ENCODE measurements around the gene WDR86.

Gene WDR86

DNA sequence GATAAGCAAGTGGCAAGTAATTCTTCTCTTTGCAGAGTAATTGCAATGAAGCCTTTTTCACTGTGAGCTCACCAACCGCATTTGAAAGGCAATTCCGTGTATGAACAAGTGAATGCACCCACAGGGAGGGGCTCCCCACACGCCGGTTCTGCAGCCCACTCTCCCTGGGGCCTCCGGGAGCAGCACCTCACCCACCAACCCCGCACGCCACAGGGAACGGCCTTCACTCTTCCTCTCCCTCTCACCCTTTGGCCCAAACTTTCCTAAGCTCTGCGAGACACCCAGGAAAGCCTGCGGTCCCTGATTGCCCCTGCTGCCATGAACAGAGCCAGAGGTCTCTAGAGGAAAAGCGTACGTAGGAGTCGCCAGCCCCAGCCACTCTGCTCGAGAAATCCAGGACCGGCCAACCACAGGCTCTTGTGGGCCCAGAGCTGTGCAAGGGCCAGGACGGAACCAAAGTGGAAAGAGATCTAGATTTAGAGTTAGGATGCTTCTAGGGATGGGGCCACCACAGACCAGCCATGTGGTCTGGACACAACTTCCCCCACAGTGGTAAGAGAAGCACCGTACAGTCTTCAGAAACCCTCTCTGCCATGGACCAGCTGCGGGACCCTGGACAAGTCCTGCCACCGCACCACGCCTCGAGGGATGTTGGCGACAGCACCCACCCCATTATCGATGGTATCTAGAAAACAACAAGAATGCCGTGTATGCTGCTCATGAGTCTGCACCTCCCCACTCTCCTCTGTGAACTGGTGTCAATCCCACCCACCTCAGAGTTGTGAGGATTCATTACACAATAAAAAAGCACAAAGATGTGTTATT is 3.6 kb downstream of the WDR86 start:
- DNase-seq (ENCODE audit: low spot score), result no peak

DNA sequence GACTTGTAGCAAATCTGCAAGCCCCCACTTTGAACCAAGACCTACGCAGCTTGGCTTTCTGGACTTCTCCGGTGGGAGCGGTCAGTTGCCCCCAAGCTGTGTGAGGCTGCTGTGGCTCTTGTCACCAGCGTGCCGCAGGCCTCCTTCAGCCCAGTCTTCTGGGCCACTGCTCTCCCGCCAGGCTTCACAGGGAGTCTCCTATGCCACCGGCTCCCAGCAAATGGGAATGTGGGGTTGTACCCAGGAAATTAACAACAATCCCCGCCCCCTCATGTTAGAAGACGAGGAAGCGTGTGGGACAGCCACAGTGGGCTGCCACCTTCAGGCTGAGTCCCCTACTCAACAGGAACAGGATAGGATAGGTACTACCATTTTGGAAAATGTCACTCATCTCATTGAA is 4.2 kb downstream of the WDR86 start:
- DNase-seq (ENCODE audit: low spot score), result no peak

DNA sequence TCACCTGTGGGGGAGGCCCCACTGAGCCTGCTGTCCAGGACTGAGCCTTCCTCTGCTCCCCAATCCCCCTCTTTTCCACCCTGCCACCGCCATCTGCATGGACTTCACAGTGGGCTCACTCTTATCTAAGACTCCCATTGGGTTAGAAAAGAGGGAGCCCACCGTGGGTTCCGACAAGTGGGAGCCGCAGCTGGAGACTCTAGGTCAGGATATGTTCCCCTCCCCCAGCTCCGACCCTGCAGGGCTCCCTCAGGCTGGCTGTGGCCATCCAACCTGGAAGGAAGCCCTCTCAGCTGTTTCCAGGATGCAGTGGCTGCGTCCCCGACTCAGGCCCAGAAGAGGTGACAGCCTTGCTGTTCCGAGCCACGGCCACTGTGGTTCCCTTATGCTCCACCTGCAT is 4.8 kb downstream of the WDR86 start:
- no peak for DNase-seq (ENCODE audit: low spot score)

DNA sequence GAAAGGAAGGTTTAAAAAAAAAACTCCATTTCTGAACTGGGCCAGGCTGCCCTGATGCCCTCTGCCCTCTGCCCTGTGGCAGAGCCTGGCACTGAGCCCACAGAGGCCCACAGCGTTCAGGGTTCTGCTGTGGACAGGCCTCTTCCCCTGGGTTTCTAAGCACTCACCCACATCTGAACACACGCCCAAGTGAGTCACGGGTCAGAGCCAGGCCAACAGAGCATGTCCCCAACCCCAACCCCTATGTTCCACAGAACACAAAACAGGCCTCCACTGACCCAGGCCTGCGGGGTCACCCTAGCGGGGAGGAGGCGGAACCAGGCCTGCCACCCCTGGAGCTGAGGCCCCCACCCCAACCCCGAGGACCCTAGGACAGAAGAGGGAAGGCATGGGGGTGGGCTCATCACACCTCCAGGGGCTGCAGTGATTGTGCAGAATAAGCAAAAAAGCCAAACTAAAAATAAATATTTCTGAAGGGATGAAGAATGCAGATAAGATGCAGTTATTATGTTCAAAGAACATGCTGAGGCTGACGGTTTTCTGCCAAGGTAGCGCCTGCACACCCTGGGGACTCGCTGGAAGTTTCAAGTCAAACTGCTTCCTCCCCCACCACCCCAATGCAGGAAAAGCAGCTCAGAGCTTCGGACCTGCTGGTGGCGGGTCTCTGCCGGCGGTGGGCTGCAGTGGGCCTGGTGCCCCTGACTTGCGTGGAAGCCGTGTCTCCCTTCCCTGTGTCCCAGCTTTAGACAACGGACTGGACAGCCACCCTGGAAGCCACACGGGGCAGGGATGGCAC is 5.4 kb downstream of the WDR86 start:
- DNase-seq (ENCODE audit: low spot score), result peak; percentile 75

DNA sequence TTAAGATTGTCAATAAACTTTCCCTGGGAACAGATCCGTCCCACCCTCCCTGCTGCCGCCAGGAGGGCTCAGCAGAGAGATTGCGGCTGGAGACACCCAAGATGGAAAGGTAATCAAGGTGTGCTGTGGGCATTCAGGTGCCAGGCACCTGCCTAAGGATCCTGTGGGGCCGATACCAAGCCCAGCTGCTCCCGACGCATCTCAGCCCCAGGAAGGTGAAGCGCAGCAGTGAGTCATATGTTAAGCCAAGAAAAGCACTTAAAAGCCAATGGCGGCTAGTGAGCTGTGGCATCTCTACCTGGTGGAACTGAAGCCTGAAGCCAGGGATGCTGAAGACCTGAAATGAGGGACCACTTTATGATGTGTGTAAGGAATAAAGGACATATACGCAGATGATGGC is 6.1 kb downstream of the WDR86 start:
- no peak for DNase-seq (ENCODE audit: low spot score)

DNA sequence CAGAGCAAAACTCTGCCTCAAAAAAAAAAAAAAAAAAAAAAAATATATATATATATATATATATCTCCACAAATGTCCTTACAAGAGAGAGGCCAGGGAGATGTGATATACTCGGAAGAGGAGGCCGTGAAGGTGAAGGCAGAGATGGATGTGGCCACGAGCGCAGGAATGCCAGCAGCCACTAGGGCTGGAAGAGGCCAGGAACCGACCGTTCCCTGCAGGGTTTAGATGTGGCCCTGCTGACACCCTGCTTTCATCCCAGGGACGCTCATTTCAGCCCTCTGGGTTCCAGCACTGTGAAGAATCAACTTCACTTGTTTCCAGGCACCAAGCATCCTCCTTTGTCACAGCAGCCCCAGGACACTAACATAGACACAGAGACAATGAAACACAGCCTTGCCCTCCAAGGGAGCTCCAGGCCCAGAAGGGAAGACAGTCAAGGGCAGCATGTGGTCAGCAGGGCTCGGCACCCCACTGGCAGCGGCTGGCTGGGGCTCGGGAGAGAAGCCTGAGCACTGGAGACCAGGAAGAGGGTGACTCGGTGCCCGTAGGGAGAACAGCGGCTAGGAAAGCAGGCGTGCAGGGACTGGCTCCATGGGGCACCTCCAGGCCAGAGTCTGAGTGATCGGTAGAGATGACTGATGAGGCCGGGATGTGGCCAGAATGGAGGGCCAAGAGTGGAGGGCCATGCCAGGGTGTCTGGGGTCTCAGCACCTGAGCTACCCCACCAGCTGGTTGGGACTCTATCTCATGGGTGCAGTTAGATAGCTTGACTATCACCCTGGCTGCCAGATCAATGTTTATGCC is 7.6 kb downstream of the WDR86 start:
- no peak for DNase-seq (ENCODE audit: low spot score)

DNA sequence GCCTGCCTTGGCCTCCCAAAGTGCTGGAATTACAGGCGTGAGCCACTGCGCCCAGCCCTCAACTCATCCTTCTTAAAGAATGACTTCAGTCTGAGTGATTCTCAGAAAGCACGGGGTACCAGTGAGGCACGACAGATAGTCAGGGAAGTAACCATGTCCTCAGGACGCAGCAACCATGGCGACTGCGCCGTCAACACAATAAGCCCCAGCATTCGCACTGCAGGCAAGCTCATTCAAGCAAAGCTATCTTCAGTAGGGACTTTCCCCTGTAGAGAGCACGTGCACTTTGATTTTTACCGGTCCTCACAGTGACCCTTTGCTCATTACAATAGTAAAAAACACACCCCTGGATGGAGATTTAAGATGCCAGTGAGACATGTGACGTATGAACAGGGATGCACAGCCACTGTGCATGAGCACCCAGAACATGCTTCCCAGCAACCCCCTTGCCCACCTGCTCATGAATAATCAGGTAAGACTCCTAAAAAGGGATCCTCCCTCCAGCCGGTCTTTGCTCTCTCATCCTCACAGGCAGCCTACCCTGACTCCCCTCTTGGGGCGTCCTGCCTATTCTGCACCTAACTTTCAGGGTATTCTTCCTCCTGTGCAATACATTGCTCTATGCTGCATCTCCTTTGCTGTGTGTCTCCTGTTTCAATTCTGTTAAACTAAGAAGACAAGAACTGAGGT is 9.1 kb downstream of the WDR86 start:
- no peak for DNase-seq (ENCODE audit: low spot score)

DNA sequence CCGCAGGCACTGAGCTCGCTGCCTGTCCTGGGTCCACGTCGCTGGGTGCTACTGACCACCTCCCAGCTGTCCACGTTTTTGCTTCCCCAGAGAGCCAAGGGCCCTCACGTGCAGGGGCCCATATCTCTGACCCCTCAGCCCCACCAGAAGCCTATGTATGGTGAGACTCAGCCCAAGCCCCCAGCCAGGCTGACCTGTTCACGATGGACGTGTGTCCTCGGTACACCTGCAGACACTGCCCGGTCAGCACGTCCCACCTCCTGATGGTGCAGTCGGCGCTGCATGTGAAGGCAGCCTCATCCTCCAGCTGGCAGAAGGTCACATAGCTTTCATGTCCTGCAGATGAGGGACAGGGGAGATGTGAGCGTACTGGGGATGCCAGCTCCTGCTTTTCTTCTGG is 9.9 kb downstream of the WDR86 start:
- DNase-seq (ENCODE audit: low spot score), result no peak

DNA sequence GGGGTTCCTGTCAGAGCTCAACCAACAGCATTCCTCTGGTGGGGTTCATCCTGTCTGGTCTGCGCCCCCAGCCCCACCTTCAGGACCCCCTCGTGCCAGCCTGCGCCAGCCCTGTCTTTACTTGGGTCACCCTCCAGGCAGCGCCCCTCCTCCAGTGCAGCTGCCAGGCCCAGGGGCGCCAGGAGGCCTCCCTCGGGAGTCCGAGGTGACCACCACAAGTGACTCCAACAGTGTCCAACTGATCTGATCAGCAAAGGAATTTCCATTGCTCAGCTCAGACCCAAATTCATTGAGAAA is 10.6 kb downstream of the WDR86 start:
- no peak for DNase-seq (ENCODE audit: low spot score)

DNA sequence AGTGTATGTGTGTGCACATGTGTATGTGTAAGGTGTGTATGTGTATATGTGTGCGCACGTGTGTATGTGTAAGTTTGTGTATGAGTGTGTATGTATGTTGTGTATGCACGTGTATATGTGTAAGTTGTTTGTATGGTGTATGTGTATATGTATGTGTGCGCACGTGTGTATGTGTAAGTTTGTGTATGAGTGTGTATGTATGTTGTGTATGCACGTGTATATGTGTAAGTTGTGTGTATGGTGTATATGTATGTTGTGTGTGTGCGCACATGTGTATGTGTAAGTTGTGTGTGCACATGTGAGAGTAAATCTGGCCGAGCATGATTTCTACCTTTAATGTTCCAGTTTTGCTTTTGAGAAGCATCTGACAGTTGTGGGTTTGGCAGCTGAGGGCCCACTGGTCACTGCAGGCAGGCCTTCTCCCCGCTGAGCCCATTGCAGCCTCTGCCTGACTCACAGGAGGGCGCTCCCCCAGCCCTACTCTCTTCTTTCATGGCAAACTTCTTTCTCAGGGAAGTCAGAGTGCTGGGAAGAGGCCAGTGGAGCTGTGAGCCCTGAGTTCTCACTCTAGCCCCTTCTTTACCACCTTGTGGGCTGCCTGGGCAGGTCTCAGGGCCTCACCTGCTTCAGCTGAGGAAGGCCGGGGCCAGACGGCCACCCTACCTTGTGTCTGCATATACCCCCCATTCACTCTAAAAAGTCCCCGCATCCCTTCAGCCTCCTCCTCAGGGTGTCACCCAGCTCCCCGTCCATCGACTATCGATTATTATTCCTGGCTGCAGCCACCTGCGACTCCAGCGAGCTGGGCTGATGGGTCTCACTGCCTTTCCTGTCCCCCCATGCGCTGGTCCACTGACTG is 11.2 kb downstream of the WDR86 start:
- DNase-seq (ENCODE audit: low spot score), result no peak

DNA sequence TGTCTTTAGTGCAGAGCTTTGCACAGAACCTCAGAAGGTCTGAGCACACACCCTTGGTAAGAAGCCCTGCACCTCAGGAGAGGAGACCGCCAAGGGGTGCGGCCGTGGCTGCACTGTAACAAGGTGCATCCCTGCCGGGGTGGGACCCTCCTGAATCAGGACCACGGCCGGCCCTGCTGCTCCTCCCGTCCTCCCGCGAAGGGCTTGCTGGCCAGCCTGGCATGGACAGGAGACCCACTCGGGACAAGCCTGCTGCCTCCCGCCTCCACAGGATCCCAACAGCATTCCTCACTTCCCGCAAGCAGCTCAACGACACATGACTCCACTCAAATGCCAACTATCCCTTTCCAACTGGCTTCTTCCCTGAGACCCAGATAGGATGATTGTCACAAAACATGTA is 12.8 kb downstream of the WDR86 start:
- DNase-seq (ENCODE audit: low spot score), result no peak

DNA sequence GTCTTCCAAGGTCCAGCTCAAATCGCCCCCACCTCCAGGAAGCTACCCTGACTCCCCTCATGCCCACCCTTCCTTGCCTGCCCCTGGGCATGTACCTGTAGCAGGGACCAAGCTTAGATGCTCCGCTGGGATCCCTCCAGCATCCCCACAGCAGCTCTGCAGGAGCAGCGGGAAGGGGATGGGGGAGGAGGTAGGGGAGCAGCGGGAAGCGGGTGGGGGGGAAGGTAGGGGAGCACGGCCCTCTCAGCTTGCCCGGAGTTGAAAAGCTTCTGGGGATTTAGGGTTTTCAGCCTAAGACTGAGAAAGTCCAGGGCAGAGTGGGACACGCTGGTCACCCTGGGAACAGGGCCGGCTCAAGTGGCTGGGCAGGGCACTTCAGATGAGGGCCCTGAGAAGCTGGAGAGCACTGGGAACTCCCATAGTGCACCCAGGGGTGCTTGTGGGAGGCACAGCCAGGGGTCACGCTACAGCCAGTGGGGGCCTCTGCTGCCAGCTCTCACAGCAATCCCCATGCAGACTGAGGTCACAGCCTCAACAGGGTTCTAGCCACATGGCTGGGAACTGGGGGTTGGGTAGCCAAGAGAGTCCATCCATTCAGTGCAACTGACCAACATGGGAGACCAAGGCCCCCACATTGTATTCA is 13.4 kb downstream of the WDR86 start:
- DNase-seq (ENCODE audit: low spot score), result no peak

DNA sequence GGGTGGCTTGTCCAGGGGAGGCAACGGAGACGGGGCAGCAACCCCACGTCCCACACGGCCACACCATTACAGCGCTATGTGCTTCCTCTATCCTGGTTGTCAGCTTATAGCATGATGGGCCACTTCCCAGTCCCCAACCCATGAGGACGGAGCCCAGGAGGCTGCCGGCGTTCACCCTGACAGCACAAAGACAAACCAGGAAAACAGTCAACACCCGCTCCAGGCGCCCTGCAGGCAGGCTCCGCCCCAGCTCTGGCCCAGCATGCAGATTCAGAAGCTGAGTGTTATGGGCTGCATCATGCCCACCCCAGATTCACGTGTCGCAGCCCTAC is 14.8 kb downstream of the WDR86 start:
- DNase-seq (ENCODE audit: low spot score), result no peak

DNA sequence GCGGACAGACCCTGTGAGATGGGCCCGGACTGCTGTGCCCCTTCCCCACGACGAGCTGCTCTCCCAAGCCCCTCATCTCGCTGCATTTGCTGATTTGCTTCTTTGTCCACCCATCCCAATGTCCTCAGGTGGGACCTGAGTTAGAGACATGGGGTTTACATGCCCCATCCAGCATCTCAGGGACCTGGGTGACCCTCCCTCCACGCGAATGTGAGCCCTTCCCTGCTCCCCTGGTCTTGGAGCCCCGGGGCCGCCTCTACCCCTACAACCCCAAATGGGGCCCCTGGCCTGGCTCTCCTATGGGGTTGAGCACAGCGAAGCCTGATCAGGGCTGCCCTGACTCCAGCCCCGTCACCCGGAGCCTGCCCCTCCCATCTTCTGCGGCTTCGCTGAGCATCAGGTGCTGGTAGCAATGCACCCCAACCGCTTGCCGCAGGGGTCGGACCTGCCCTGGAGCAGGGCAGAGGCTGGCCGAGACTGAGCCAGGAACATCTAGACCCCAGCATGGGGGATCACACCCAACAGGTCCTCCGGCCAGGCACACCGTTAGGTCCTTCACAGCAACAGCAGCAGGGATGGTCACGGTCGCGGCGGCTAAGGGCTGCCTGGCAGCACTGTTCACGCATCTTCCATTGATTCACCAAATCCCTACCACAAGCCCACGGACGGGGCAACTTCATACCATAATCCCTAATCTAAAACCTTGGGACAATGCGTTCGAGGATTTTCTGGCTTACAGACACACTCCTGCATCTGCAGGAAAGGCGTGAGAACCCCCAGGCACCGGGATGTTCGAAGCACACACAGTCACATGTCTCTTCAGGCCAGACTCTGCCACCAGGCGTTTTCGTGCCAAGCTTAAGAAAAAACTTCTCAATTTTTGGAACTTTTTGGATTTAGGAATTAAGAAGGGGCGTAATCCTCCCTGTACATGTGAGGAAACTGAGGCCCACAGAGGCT is 15.5 kb downstream of the WDR86 start:
- DNase-seq (ENCODE audit: low spot score), result no peak

DNA sequence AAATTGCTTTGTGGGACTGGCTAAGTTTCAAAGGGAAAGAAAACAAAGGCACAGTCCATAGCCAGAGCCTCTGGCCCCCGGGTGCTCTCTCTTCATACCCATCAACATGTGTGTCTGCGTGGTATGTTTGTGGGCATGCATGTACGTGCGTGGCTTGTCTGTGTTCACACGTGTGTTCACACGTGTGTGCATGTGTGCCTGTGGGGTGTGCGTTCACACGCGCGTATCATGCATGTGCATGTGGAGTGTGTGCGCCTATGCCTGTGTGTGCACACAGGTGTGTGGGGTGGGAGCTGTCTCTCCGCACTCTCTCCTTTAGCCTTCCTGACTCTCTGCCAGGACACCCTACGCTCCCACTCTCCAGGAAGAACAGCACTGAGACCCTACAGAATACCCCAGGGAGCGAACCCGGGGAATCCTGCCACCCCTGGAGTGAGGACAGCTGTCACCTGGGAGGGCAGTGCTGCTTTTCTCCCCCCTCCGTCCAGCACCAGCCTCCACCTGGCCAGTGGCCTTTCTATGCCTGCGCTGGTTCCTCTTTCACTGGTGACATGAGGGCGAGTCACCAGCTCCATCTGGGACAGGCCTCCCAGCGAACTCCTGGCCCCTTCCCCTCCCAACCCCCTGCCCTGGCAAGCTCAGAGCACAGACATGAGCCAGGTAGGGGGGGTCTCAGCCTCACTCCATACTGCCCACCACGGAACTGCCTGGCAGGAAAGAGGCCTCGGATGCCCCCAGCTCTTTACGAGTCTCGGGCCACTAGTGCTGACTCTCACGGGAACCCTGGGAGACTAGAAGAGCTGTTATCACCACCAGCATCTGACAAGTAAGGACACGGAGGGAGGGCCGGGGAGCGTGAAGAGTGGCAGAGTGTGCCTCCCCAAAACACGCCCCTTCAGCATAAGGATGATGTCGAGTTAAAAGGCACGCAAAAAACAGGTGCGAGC is 16.5 kb downstream of the WDR86 start:
- DNase-seq (ENCODE audit: low spot score), result no peak

DNA sequence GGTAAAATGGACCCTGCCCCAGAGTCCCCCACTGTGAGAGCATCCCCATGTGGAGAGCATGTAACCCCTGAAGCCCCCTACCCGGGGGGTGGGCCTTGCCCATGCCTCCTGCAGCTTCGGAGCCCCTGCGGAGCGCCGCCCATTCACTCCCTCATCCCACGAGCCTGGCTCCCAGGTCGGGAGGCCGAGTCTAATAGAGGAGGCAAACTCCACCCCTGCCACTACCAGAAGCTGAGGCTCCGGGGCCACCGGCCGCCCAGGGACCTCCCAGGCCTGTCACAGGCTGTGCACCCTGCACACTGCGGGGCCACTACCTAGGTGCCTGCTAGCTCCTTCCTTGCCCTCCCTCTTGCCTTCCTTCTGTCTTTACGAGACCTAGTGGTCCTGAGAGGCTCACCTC is 17.4 kb downstream of the WDR86 start:
- no peak for DNase-seq (ENCODE audit: low spot score)

DNA sequence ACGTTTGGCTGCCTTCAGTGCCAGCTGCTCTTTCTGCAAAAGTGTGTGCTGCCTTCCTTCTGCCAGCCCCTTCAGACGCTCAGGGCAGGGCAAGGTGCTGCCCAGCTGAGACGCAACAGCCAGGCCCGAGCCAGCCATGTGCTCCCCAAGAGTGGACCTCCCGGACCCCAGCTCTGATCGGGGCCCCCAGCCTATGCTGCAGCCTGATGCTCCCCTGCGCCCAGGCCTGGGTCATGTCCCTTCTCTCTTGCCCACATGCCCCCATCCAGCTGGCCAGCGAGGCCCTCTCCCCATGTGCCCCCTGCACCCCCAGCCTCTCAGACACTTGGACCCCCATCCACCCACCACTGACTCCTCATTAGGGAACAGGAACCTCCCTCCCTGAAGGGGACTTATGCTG is 17.8 kb downstream of the WDR86 start:
- no peak for DNase-seq (ENCODE audit: low spot score)

DNA sequence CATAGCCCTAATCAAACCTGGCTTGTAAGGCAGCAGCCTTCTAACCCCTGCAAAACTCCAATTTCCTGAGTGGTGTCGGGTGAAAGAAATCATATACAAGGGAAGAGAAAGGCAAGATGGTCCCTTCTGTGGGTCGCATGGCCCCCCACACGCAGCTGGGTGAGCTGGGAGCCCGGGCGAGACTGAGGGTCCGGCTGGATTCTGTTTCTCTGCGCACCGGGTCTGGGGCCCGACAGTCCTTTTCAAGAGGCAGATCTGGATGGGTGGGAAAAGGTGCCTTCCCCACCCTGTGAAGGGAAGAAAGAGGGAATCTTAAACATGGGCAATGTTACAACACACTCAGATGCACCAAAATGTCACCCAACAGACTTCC is 18.5 kb downstream of the WDR86 start:
- DNase-seq (ENCODE audit: low spot score), result no peak
